Lung microvascular endothelial cell (primary cell): Measurements from ENCODE around the gene TM9SF4. TPM values are rescaled to one million over a fixed set of nuclear protein-coding genes. Genes with fewer than 3 reads are reported as not detected.
"Not testable (repeated sequence)": the region's sequence is repeated elsewhere in the genome, so short reads cannot be mapped to it uniquely, and the experiment has no call there.

Experiments
- DNase-seq, 2 donors: peaks; one replicate each; pipeline versions ENCODE4 v3.0.0 to v3.0.0-alpha.2; 2010; ENCODE audit warnings: low read depth in 2 of 2
- total RNA-seq: library from RNA; depleted of rRNA; stranded (reverse); fragments of >200 nt; gene quantifications from 2 replicates; pipeline ENCODE4 v1.2.1, GENCODE V29; 2014

TM9SF4 gene
- total RNA-seq, 1 donor from 2014 or later, result 25.2 TPM

DNA sequence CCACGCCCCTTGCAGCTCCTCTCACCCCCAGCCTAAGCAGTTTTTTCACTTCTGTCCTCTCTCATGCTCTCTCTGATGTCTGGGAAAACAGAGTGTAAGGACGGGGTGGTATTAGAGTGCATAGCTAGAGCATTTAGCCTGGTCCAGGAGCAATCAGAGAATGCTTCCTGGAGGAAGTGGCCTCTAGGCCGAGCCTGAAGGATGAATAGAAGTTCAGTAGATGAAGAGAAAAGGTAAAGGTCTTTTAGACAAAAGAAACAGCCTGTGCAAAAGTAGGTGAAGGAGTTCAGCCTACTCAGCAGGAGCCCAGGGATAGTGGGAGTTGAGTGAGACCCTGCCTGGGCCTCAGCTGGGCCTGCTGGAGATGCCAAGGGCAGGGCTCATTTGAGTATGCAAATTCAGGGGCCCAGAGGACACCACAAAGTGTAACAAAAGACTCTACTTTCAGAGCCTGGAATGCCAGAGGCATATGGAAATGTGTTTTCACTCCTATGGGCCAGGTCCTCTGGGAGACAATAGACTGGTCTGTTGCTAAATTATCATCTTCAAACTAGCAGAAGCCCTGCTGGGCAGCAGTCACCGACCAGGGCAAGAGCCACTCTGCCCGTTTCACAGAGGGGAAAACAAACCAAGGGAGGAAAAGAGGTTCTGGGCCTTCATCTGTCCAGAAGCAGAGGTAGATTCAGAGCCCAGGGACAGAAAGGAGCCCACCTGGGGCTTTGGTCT is 19.7 kb upstream of the TM9SF4 start:
- no peak for DNase-seq

DNA sequence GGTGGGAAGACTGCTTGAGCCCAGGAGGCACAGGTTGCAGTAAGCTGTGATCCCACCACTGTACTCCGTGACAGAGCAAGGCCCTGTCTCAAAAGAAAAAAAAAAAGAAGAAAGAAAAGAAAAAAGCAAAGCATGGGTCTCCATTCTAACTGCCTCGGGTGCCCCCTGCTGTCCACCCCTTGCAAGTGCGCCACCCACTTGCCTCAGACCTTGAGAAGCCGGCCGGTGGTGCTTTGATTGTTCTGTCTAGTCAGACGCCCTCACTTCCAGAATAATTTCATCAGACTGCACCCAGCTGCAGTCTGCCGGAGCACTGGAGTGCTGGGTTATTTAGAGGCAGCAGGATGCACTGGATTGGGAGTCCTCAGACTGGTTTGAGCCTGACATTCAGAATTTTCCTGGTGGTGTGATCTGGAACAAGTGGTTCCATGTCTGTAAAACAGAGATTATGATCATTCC is 17.6 kb upstream of the TM9SF4 start:
- peak; percentile 75 to 81 for DNase-seq

GRCh38 chr20:32098786-32099185 is 10.7 kb upstream of the TM9SF4 start:
- no peak for DNase-seq

GRCh38 chr20:32108814-32109391 is 611 bp upstream of the TM9SF4 start:
- no peak for DNase-seq

- no peak for DNase-seq
Observed at GRCh38 chr20:32110173-32110704, 725 bp downstream of the TM9SF4 start.

GRCh38 chr20:32110727-32111126 is 1.2 kb downstream of the TM9SF4 start:
- no peak for DNase-seq

DNA sequence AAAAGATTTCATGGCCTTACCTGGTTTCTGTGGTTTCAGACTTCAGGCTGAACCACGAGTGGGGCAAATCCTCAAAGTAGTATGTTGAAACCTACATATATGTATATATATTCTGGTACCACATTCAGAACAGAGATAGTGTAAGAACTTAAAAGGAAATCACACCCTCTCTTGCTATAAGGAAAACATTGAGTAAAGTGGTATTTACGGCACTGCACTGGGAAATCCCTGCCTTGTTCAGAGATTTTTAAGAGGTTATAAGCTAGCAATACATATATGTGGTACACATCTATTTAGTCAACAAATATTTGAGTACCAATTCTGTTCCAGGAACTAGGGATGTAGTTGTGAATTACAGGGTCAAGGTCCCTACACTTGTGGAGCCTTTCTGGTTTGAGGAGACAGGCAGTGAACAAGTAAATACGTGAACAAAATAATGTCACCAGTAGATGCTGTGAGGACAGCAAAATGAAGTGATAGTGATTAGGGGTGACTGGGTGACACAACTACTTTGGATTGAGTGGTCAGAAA is 1.7 kb downstream of the TM9SF4 start:
- DNase-seq, result no peak

GRCh38 chr20:32111753-32112152 is 2.2 kb downstream of the TM9SF4 start:
- DNase-seq, result no peak

GRCh38 chr20:32112841-32113240 is 3.3 kb downstream of the TM9SF4 start:
- no peak for DNase-seq

DNA sequence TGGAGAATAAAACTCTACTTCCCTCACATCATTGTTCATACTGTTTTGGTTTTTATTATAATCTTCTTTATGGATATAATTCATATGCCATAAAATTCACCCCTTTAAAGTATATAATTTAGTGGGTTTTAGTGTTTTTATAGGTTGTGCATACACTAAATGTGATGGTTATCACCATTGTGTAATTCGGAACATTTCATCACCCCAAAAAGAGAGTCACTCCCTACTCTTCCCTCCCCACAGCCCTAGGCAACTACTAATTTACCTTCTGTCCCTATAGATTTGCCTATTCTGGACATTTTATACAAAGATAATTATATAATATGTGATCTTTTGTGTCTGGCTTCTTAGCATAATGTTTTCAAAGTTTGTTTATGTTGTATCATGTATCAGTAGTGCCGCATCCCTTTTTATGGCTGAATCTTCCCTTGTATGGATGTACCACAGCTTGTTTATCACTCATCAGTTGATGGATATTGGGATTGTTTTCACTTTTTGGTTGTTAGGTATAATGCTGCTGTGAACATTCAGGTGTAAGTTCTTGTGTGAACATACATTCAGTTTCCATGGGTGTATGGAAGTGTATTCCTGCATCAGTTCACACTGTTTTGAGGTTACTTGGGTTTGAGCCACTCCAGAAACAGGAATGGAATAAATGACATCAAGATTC is 4.2 kb downstream of the TM9SF4 start:
- no peak for DNase-seq

- peak; percentile 23 to 50 for DNase-seq
Observed at GRCh38 chr20:32114305-32114960, 4.9 kb downstream of the TM9SF4 start.

DNA sequence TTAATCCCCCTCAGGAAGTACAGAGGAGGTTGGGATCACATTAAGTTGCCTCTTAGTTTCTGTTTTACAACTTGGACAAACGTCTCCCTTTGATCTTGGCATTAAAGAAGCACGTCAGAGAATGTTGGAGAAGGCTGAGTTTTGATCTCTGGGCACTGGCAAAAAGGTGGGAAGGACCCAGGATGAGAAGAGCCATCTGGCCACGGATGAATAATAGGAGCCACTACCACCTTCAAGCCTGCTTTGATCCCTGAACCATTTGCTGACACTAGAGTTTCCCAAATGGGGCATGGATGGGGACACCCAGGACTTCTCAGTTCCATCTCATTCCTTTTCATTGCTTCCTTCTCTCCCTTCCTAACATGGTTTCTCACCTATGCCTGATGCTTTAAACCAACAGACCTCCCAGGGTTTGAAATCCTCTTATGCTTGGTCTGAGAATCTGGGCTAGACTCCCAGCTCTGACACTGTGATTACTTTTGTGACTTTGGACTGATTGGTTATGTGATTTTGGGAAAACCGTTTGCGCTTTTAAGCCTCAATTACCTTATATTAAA is 5.8 kb downstream of the TM9SF4 start:
- DNase-seq, result no peak

GRCh38 chr20:32116079-32116521 is 6.6 kb downstream of the TM9SF4 start:
- no peak for DNase-seq

GRCh38 chr20:32116796-32117195 is 7.3 kb downstream of the TM9SF4 start:
- not testable (repeated sequence) for DNase-seq

GRCh38 chr20:32118427-32118826 is 8.9 kb downstream of the TM9SF4 start:
- not testable (repeated sequence) for DNase-seq

GRCh38 chr20:32119734-32120133 is 10.2 kb downstream of the TM9SF4 start:
- no peak for DNase-seq

- not testable (repeated sequence) for DNase-seq
Observed at GRCh38 chr20:32121908-32122307, 12.4 kb downstream of the TM9SF4 start.

DNA sequence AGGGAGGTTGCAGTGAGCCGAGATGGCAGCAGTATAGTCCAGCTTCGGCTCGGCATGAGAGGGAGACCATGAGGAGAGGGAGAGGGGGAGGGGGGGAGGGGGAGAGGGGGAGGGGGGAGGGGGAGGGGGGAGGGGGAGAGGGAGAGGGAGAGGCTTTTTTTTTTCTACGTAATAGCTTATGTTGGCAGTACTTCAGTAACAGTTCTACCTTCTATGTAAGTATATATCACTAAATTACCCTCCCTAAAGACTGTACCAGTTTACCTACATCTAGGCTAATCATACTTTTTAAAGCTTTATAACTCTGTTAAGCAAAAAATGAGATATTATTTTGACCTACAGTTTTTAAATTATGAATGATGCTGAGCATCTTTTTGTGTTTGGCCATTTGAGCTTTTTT is 13.6 kb downstream of the TM9SF4 start:
- DNase-seq, result no peak

DNA sequence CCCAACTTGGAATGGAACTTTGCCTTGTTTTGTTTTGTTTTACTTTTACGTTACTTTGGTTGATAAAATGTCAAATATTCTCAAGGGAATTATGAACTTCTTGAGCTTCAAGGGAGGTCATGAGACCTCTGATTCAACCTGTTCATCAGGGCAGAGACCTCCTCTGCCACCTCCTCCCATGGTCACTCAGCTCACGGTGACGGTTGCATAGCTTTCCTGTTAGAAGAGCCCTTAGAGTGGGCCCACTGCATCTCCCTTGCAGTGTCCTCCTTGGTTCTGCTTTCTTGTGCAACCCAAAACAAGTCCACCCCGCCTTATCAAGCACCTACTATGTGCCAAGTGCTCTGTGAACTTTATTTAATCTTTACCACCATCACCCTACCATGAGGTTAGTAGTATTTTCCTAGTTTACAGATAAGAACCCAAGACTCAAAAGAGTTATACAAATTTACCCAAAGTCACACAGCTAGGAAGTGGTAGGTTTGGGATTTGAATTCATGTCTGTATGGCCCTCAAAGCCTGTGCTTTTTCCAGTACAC is 15.5 kb downstream of the TM9SF4 start:
- DNase-seq, result no peak

GRCh38 chr20:32125506-32125905 is 16.0 kb downstream of the TM9SF4 start:
- no peak for DNase-seq

GRCh38 chr20:32126919-32127318 is 17.4 kb downstream of the TM9SF4 start:
- no peak for DNase-seq
